H9 (cell line): ENCODE measurements around the gene TRAF3. TPM values are rescaled to one million over a fixed set of nuclear protein-coding genes. Genes with fewer than 3 reads are reported as not detected.

Experiments
- DNase-seq: peaks from one replicate; pipeline ENCODE4 v3.0.0-alpha.2; 2017
- H2AFZ ChIP-seq: one replicate; pipeline ENCODE4 v1.6.1; 2013; ENCODE audit warnings: mild to moderate bottlenecking, low read length, control low read depth, moderate library complexity
- H2AK5ac ChIP-seq: 2 replicates; pipeline ENCODE4 v1.6.1; 2013; ENCODE audit warnings: low read length, control low read depth, mixed read lengths; ENCODE audit not compliant: insufficient read length
- H2BK120ac ChIP-seq: one replicate; pipeline ENCODE4 v1.6.1; 2013; ENCODE audit warnings: low read depth, mild to moderate bottlenecking, low read length, control low read depth, inconsistent platforms; ENCODE audit not compliant: poor library complexity, severe bottlenecking
- H2BK12ac ChIP-seq: 2 replicates; pipeline ENCODE4 v1.6.1; 2013; ENCODE audit warnings: low read length, control low read depth, mixed read lengths, low read depth; ENCODE audit not compliant: insufficient read length
- H2BK15ac ChIP-seq: 2 replicates; pipeline ENCODE4 v1.6.1; 2013; ENCODE audit warnings: low read depth, low read length, control low read depth
- H2BK20ac ChIP-seq: one replicate; pipeline ENCODE4 v1.6.1; 2013; ENCODE audit warnings: low read depth, mild to moderate bottlenecking, low read length, control low read depth, inconsistent platforms; ENCODE audit not compliant: poor library complexity, severe bottlenecking
- H2BK5ac ChIP-seq: 2 replicates; pipeline ENCODE4 v1.6.1; 2013; ENCODE audit warnings: low read length, control low read depth, mixed read lengths; ENCODE audit not compliant: insufficient read length
- H3K14ac ChIP-seq: 2 replicates; pipeline ENCODE4 v1.6.1; 2013; ENCODE audit warnings: low read length, control low read depth; ENCODE audit not compliant: insufficient read depth
- H3K18ac ChIP-seq: 2 replicates; pipeline ENCODE4 v1.6.1; 2013; ENCODE audit warnings: low read depth, mild to moderate bottlenecking, mixed read lengths, low read length, control low read depth; ENCODE audit not compliant: insufficient read length
- H3K23ac ChIP-seq: 2 replicates; pipeline ENCODE4 v1.6.1; 2013; ENCODE audit warnings: low read length, control low read depth, mixed read lengths, low read depth; ENCODE audit not compliant: insufficient read length
- H3K23me2 ChIP-seq: 2 replicates; pipeline ENCODE4 v1.6.1; 2013; ENCODE audit warnings: low read depth, mild to moderate bottlenecking, mixed read lengths, low read length, control low read depth; ENCODE audit not compliant: insufficient read length, poor library complexity, severe bottlenecking
- H3K27ac ChIP-seq: 2 replicates; pipeline ENCODE4 v1.5.1; 2013; ENCODE audit warnings: low read length, control low read depth, mixed read lengths, low read depth; ENCODE audit not compliant: insufficient read length
- H3K27me3 ChIP-seq: 2 replicates; pipeline ENCODE4 v1.6.1; 2013; ENCODE audit warnings: low read length, control low read depth, inconsistent platforms; ENCODE audit not compliant: insufficient read depth
- H3K4ac ChIP-seq: 2 replicates; pipeline ENCODE4 v1.6.1; 2013; ENCODE audit warnings: low read depth, mild to moderate bottlenecking, control low read depth, inconsistent platforms, low read length, moderate library complexity
- H3K4me1 ChIP-seq: 2 replicates; pipeline ENCODE4 v1.6.1; 2013; ENCODE audit warnings: low read length, control low read depth, inconsistent platforms; ENCODE audit not compliant: insufficient read depth
- H3K4me2 ChIP-seq: 2 replicates; pipeline ENCODE4 v1.6.1; 2013; ENCODE audit warnings: low read length, control low read depth, mixed read lengths; ENCODE audit not compliant: insufficient read length, insufficient read depth
- H3K56ac ChIP-seq: 2 replicates; pipeline ENCODE4 v1.6.1; 2013; ENCODE audit warnings: low read depth, mild to moderate bottlenecking, mixed read lengths, low read length, control low read depth; ENCODE audit not compliant: insufficient read length
- H3K79me1 ChIP-seq: 2 replicates; pipeline ENCODE4 v1.6.1; 2013; ENCODE audit warnings: low read depth, mild to moderate bottlenecking, moderate library complexity, low read length, control low read depth, inconsistent platforms; ENCODE audit not compliant: insufficient read depth, poor library complexity, severe bottlenecking
- H3K79me2 ChIP-seq: 2 replicates; pipeline ENCODE4 v1.6.1; 2013; ENCODE audit warnings: low read length, control low read depth, inconsistent platforms; ENCODE audit not compliant: insufficient read depth
- H3K9ac ChIP-seq: 2 replicates; pipeline ENCODE4 v1.6.1; 2013; ENCODE audit warnings: low read length, control low read depth, mixed read lengths; ENCODE audit not compliant: insufficient read length; ENCODE audit errors: extremely low read depth
- H3K9me3 ChIP-seq: one replicate; pipeline ENCODE4 v1.6.1; 2013; ENCODE audit warnings: low read depth, low read length, inconsistent platforms; ENCODE audit not compliant: control insufficient read depth
- H3T11ph ChIP-seq: one replicate; pipeline ENCODE4 v1.6.1; 2013; ENCODE audit warnings: mild to moderate bottlenecking, low read length, control low read depth, inconsistent platforms
- H4K20me1 ChIP-seq: one replicate; pipeline ENCODE4 v1.6.1; 2013; ENCODE audit not compliant: control insufficient read depth, insufficient read length, insufficient read depth
- H4K5ac ChIP-seq: 2 replicates; pipeline ENCODE4 v1.6.1; 2013; ENCODE audit warnings: low read depth, mild to moderate bottlenecking, mixed read lengths, low read length, control low read depth; ENCODE audit not compliant: insufficient read length
- H4K8ac ChIP-seq: replicated peaks from 2 replicates; pipeline ENCODE4 v1.6.1; 2013; ENCODE audit warnings: low read length, control low read depth, mixed read lengths, low read depth; ENCODE audit not compliant: insufficient read length
- H4K91ac ChIP-seq: 2 replicates; pipeline ENCODE4 v1.6.1; 2013; ENCODE audit warnings: low read depth, mild to moderate bottlenecking, moderate library complexity, mixed read lengths, low read length, control low read depth; ENCODE audit not compliant: insufficient read length
- H3K27ac Mint-ChIP-seq, 3 experiments: 2 replicates in 2 of 3; 3 replicates in 1 of 3; pipeline ENCODE4 v1.8.0; 2020 to 2021; ENCODE audit warnings: mixed read lengths in 3 of 3, mild to moderate bottlenecking in 1 of 3, moderate library complexity in 1 of 3
- H3K27me3 Mint-ChIP-seq: 2 replicates; pipeline ENCODE4 v1.8.0; 2021; ENCODE audit warnings: low read depth, mild to moderate bottlenecking, moderate library complexity, mixed read lengths
- H3K36me3 Mint-ChIP-seq, 3 experiments: 2 replicates in 2 of 3; 3 replicates in 1 of 3; pipeline ENCODE4 v1.8.0; 2020 to 2021; ENCODE audit warnings: low read depth in 3 of 3, mixed read lengths in 3 of 3; ENCODE audit not compliant: insufficient read depth in 1 of 3
- H3K4me1 Mint-ChIP-seq, 2 experiments: 2 replicates each; pipeline ENCODE4 v1.8.0; 2020; ENCODE audit warnings: mixed read lengths in 2 of 2
- H3K4me3 Mint-ChIP-seq, 2 experiments: 2 replicates in 1 of 2; 3 replicates in 1 of 2; pipeline ENCODE4 v1.8.0; 2020 to 2021; ENCODE audit warnings: mild to moderate bottlenecking in 2 of 2, mixed read lengths in 2 of 2, moderate library complexity in 1 of 2
- H3K9me3 Mint-ChIP-seq, 2 experiments: 2 replicates in 1 of 2; 3 replicates in 1 of 2; pipeline ENCODE4 v1.8.0; 2020; ENCODE audit warnings: mild to moderate bottlenecking in 2 of 2, mixed read lengths in 2 of 2, moderate library complexity in 1 of 2
- CTCF ChIP-seq: fragments of 200-600 bp; sonication (generic); conservative IDR thresholded peaks from 3 replicates; pipeline ENCODE4 v1.8.0; 2021; ENCODE audit warnings: antibody characterized with exemption, mild to moderate bottlenecking
- WGBS: extraction: QIAGEN DNeasy Blood & Tissue Kit; methylation state at CpG from one replicate; pipeline ENCODE4 v1.1.7; 2013; ENCODE audit warnings: missing lambda C conversion rate, low lambda C conversion rate, mixed read lengths; ENCODE audit not compliant: insufficient read length; ENCODE audit errors: extremely low coverage; 5-methylcytosine and 5-hydroxymethylcytosine counted together
- total RNA-seq: library from RNA; stranded (reverse); gene quantifications from 2 replicates; pipeline ENCODE4 v1.2.1, GENCODE V29; 2021

Gene TRAF3
- total RNA-seq, 1 experiment from 2014 or later, result 9.6 TPM

- Histone ChIP-seq H3K27me3 (no peaks in the 10 kb centered on the region), H3T11ph (no peak overlapping the region), H4K91ac (no peak overlapping the region), H2BK20ac (no peak overlapping the region), H2BK15ac (no peak overlapping the region), H3K79me2 (no peaks in the 10 kb centered on the region), H3K23ac (no peak overlapping the region), H3K14ac (no peak overlapping the region), H4K8ac (no peak overlapping the region), H2BK12ac (no peak overlapping the region), H2BK5ac (no peak overlapping the region), H3K56ac (no peak overlapping the region), H3K4ac (no peak overlapping the region), H2AK5ac (no peak overlapping the region), H3K23me2 (no peaks in the 10 kb centered on the region), H3K9me3 (no peaks in the 10 kb centered on the region), H3K4me1 (no peaks in the 10 kb centered on the region), H3K27ac (no peak overlapping the region), H3K79me1 (no peaks in the 10 kb centered on the region), H4K5ac (no peak overlapping the region), H3K4me2 (no peak overlapping the region), H4K20me1 (peaks cover 3% of the 10 kb centered on the region), H3K18ac (no peak overlapping the region), H2BK120ac (no peak overlapping the region), H2AFZ (no peak overlapping the region), H3K9ac (no peak overlapping the region)
- Mint-ChIP-seq H3K4me1 (peaks cover 0 to under 1% of the 10 kb centered on the region in 2 experiments; a peak in 2 of 4 replicates), H3K27me3 (no peaks in the 10 kb centered on the region), H3K27ac (peak overlapping the region in 1 of 3 experiments; percentile 67; a peak in 2 of 7 replicates), H3K36me3 (peaks cover 4 to 10% (median 8%) of the 10 kb centered on the region in 3 experiments; a peak in 6 of 7 replicates), H3K9me3 (peaks cover 3 to 5% of the 10 kb centered on the region in 2 experiments; a peak in 3 of 5 replicates), H3K4me3 (no peak overlapping the region)
- WGBS, result no CpG with 5 or more reads among the region's 21 CpGs
- TF ChIP-seq CTCF, result no peak
- DNase-seq, result no peak
These were observed 134.9 kb downstream of the TRAF3 start for GRCh38 chr14:102911991-102912761.
